ENCODE data around the gene TBL1X.
A peak's percentile ranks its signal among the peaks of the same experiment; 100 is the strongest.

Gene TBL1X

GRCh38 chrX:9635803-9636202, 170.9 kb downstream of the TBL1X start:
- DNase-seq: no peak

DNA sequence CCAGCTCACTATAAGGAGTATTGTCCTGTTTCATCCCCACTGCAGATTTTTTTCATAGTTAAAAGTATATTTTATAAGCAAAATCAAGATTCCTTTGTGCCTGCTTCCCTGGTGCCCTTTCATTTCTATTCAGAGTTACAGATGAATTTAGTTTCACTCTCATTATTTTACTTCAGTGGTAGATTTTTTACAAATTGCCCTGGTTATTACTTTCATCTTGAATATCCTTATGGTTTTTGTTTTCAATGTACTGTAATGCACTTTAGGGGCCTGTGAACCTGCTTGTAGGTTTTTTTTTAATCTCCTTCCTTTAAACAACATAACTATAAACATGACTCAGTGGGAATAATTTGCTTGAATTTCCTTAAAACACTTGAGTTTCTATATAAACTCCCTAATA, 174.0 kb downstream of the TBL1X start:
- no peak for DNase-seq

DNA sequence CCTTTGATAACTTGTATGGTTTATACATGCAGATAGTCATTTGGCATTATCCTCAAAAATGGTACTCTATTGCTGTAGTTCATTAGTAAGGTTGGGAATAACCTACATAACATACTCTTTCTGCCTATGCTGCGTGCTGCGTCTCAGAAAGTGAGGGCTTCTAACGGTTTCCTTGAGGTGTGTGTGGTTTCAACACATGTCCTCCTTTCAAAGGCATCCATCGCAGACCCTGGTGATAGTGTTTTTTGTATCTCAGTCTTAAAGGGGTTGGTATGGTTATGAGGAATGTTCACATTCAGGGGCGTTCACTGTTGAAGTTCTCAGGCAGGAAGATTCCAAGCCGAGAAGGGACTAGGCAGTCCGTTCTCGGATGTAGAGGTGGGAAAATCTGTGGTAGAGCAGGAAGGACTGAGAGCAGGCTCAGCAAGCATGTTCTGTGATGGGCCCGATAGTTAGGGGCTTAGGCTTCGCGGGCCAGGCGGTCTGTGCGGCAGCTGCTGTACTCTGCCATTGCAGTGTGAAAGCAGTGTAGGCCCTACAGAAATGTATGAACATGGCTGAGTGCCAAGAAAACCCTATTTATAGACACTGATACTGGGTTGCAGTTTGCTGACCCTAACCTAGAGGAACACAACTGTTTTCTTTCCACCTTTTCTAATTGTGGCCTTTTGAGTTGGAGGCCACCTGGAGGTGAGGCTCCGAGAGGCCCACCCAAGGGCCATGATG, 177.6 kb downstream of the TBL1X start:
- no peak for DNase-seq

- DNase-seq: no peak
Measured at GRCh38 chrX:9643807-9644206, 178.9 kb downstream of the TBL1X start.

DNA sequence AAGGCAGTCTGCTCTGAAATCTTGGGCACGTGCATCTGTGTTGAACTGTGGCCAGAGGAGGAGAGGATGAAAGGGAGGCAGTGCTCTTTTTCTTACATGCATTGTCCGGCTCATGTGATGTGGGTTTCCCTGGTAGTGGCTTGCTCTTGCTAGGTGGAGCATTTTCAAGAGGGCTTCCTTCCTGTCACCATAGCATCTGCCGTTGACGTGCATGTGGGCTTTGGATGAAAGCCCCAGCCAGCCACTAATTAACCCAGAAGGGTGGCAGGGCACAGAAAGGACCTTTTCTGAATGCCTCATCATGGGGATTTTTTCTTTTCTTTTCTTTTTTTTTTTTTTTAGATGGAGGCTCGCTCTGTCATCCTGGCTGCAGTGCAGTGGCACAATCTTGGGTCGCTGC, 179.5 kb downstream of the TBL1X start:
- DNase-seq: no peak

- no peak for DNase-seq
Measured at GRCh38 chrX:9646471-9647224, 181.8 kb downstream of the TBL1X start.

- DNase-seq: no peak
Measured at GRCh38 chrX:9647431-9647830, 182.6 kb downstream of the TBL1X start.

- DNase-seq: no peak
Measured at GRCh38 chrX:9650091-9650490, 185.2 kb downstream of the TBL1X start.

- DNase-seq: no peak
Measured at GRCh38 chrX:9651737-9652136, 186.9 kb downstream of the TBL1X start.

DNA sequence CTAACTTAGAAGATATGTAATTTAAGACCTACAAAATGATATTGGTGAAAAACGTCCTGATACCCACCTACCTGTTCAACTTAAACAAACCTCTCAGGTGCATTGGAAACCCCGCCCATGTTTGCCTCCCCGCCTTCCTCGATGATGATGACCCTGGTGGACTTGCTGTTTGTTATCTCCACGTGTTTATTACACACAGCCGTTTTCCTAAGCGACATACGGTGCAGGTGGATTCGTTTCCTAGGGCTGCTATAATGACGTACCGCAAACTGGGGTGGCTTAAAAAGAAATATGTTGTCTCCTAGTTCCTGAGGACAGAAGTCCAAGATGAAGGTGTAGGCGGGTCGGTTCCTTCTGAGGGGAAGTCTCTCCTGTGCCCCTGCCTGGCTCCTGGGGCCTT, 190.1 kb downstream of the TBL1X start:
- no peak for DNase-seq

GRCh38 chrX:9656277-9656676, 191.4 kb downstream of the TBL1X start:
- DNase-seq: no peak

GRCh38 chrX:9656871-9657270, 192.0 kb downstream of the TBL1X start:
- DNase-seq: no peak

DNA sequence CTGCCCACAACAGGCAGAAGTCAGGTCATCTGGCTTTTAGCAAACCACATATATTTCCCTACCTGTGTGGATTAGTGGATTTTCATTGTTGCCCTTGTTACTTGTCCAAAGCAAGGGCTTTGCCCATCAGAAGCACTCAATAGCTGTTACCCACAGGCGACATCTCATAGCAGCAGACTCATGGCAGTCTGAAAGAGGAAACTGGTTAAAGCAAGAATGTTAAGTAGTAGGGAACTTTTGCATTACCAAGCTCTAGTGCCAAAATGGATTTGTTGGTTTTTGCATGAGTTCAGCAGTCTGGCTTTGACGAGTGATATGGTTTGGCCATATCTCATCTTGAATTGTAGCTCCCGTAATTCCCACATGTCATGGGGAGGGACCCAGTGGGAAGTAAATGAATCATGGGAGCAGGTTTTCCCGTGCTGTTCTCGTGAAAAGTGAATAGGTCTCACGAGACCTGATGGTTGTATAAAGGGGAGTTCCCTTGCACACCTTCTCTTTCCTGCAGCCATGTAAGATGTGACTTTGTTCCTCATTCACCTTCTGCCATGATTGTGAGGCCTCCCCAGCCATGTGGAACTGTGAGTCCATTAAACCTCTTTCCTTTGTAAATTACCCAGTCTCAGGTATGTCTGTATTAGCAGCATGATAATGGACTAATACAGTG, 192.9 kb downstream of the TBL1X start:
- no peak for DNase-seq

DNA sequence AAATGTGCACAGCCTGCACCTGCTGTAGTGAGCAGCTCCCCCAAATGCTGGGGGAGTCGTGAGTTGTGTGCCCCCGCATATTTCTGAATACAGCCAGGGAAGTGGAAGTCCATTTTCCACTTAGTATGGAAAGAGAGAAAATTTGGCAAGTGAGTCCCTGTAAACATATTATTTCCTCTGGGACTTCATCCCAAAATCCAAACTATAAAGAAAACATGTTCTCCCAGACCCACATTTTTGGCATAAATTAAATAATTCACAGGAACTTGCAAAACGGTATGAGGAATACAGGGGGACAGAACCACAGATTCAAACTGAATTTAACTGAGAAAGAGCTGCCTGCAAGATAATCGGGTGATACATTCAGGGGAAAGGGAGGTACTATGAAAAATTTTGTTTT, 193.6 kb downstream of the TBL1X start:
- no peak for DNase-seq

- DNase-seq: peak; percentile 35
Measured at GRCh38 chrX:9659571-9660195, 194.8 kb downstream of the TBL1X start.

GRCh38 chrX:9662148-9662547, 197.3 kb downstream of the TBL1X start:
- DNase-seq: no peak

- no peak for DNase-seq
Measured at GRCh38 chrX:9663216-9663615, 198.4 kb downstream of the TBL1X start.

- no peak for DNase-seq
Measured at GRCh38 chrX:9664224-9664623, 199.4 kb downstream of the TBL1X start.

GRCh38 chrX:9665113-9665512, 200.3 kb downstream of the TBL1X start:
- no peak for DNase-seq

DNA sequence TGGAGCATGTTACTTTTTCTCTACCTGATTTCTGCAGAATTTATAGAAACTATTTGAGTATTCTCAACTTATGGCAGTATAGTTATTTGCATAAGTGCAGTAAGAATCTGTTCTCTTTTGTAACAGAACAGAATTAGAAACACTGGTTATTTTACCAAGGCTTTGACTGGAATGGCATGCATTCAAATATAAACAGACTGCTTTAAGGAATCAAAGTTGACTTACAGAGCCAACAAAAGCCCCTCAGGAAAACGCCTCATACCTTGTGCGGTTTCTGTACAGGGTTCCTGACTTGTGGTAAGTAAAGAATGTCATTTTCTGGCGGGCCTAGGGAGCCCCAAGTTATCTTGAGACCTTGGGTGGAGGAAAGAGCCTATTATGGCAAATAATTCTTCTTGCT, 203.7 kb downstream of the TBL1X start:
- DNase-seq: no peak

DNA sequence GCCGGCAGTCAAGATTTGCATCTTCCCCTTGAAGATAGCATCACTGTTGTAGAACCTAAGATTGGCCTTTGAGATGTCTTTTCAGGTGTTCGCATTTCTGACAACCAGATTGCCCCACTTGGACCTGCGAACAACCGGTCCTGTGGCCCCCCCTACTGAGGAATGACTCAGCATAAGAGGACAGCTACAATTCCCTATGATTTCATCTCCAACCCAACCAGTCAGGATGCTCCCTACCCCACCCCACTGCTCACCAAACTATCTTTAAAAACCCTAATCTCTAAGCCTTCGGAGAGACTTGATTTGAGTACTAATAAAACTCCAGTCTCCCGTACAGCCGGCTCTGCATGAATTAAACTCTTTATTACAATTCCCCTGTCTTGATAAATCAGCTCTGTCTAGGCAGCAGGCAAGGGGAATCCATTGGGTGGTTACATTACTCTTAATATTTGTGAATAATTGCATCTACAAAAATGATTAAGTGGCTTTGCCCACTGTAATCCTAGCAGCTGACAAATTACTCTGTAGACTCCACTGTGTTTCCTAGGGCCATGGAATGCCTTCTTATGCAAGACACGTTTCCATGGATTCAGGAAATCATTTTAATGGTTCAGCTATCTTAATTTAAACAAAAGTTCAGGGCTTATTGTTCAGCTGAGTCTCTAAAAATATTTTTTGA, 205.4 kb downstream of the TBL1X start:
- DNase-seq: no peak

- no peak for DNase-seq
Measured at GRCh38 chrX:9671998-9672397, 207.1 kb downstream of the TBL1X start.

DNA sequence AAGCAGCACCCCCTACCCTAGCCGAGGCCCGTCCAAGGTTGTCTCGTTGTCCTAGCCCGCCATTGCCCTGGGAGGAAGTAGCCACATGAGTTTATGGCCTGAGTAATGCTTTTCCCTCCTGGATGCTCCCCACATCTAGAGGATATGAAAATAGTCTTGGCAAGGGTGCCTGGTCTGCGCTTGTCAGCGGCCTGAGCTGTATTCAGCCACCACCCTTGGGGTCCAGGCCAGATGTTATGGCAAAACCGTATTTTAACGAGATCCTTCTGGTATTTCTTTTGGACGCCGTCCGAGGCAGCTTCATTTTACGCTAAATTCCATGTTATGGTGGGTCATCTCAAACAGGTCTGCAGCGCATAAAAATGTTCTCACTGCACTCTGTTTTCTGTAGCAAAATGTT, 211.4 kb downstream of the TBL1X start:
- DNase-seq: no peak
